ENCODE measurements around the gene HIP1.
"Not testable (repeated sequence)": the region's sequence is repeated elsewhere in the genome, so short reads cannot be mapped to it uniquely, and the experiment has no call there.

HIP1 gene

GRCh38 chr7:75712517-75713361, 26.0 kb downstream of the HIP1 start:
- DNase-seq, result no peak

- no peak for DNase-seq
Measured at GRCh38 chr7:75711656-75712514, 26.9 kb downstream of the HIP1 start.

GRCh38 chr7:75711076-75711475, 27.7 kb downstream of the HIP1 start:
- DNase-seq, result no peak

GRCh38 chr7:75704928-75705327, 33.8 kb downstream of the HIP1 start:
- no peak for DNase-seq

GRCh38 chr7:75702515-75702914, 36.2 kb downstream of the HIP1 start:
- no peak for DNase-seq

GRCh38 chr7:75699993-75700392, 38.7 kb downstream of the HIP1 start:
- DNase-seq, result no peak

GRCh38 chr7:75698358-75698757, 40.4 kb downstream of the HIP1 start:
- DNase-seq, result no peak

GRCh38 chr7:75696263-75697037, 42.3 kb downstream of the HIP1 start:
- no peak for DNase-seq

- no peak for DNase-seq
Measured at GRCh38 chr7:75694638-75695399, 43.9 kb downstream of the HIP1 start.

GRCh38 chr7:75693668-75694067, 45.1 kb downstream of the HIP1 start:
- DNase-seq, result not testable (repeated sequence)

- no peak for DNase-seq
Measured at GRCh38 chr7:75691793-75692543, 46.8 kb downstream of the HIP1 start.

GRCh38 chr7:75690121-75690523, 48.6 kb downstream of the HIP1 start:
- DNase-seq, result no peak

GRCh38 chr7:75689246-75690099, 49.3 kb downstream of the HIP1 start:
- DNase-seq, result no peak

- DNase-seq, result no peak
Measured at GRCh38 chr7:75688200-75689136, 50.3 kb downstream of the HIP1 start.

GRCh38 chr7:75687246-75688088, 51.3 kb downstream of the HIP1 start:
- DNase-seq, result no peak

- no peak for DNase-seq
Measured at GRCh38 chr7:75686551-75686950, 52.2 kb downstream of the HIP1 start.

GRCh38 chr7:75682052-75682451, 56.7 kb downstream of the HIP1 start:
- DNase-seq, result not testable (repeated sequence)

- DNase-seq, result no peak
Measured at GRCh38 chr7:75679060-75679459, 59.7 kb downstream of the HIP1 start.

All from CD4-positive, alpha-beta T cell treated with Interleukin-21 for 1 hour (primary cell).